Tibial nerve (tissue), 4 donors: ENCODE measurements around the gene CNIH3. TPM values are rescaled to one million over a fixed set of nuclear protein-coding genes. Genes with fewer than 3 reads are reported as not detected.

Source experiments
- DNase-seq, 2 donors: peaks; one replicate each; pipeline ENCODE4 v3.0.0-alpha.2; 2019; ENCODE audit warnings: low spot score in 2 of 2
- H3K27ac ChIP-seq, 4 donors: fragments of 200-600 bp; sonication (generic) in 3 of 4; one replicate each; pipeline ENCODE4 v1.5.1; 2017 to 2019; ENCODE audit warnings: mild to moderate bottlenecking in 1 of 4
- H3K27me3 ChIP-seq, 2 donors: fragments of 200-600 bp; sonication (generic) in 1 of 2; one replicate each; pipeline versions ENCODE4 v1.5.1 to v1.6.0; 2017 to 2019
- H3K36me3 ChIP-seq, 3 donors: fragments of 200-600 bp; sonication (generic); one replicate each; pipeline ENCODE4 v1.5.1; 2018 to 2019
- H3K4me1 ChIP-seq, 4 donors: fragments of 200-600 bp; sonication (generic) in 3 of 4; one replicate each; pipeline ENCODE4 v1.5.1; 2017 to 2019
- H3K4me3 ChIP-seq, 4 donors: fragments of 200-600 bp; sonication (generic) in 3 of 4; one replicate each; pipeline ENCODE4 v1.5.1; 2017 to 2019; ENCODE audit warnings: mild to moderate bottlenecking in 1 of 4, moderate library complexity in 1 of 4
- H3K9me3 ChIP-seq, 4 donors: fragments of 200-600 bp; sonication (generic) in 3 of 4; one replicate each; pipeline ENCODE4 v1.5.1; 2017 to 2019
- CTCF ChIP-seq, 5 experiments: fragments of 200-600 bp in 3 of 5; fragments of 450-650 bp in 2 of 5; sonication (generic) in 3 of 5; IDR thresholded peaks; one replicate each; pipeline ENCODE4 v1.5.1; 2016 to 2019; ENCODE audit warnings: antibody characterized with exemption in 5 of 5, mild to moderate bottlenecking in 3 of 5, moderate library complexity in 2 of 5
- EP300 ChIP-seq, 2 donors: sonication (generic); formaldehyde crosslinking; IDR thresholded peaks; one replicate each; pipeline ENCODE4 v1.6.1; 2017; ENCODE audit warnings: antibody characterized with exemption in 2 of 2, mild to moderate bottlenecking in 1 of 2
- POLR2A ChIP-seq, 2 donors: fragments of 450-650 bp; IDR thresholded peaks; one replicate each; pipeline ENCODE4 v1.6.1; 2017; ENCODE audit warnings: antibody characterized with exemption in 2 of 2, mild to moderate bottlenecking in 2 of 2, moderate library complexity in 2 of 2
- WGBS, 2 donors: methylation state at CpG; one replicate each; pipeline ENCODE4 v1.1.5; 2018; 5-methylcytosine and 5-hydroxymethylcytosine counted together
- total RNA-seq, 4 donors: library from RNA; depleted of rRNA; stranded (reverse); fragments of >200 nt; gene quantifications; one replicate each; pipeline ENCODE4 v1.1.0, GENCODE V29; 2016

Gene CNIH3
- total RNA-seq, 4 donors from 2014 or later = 1.8 to 7.6 (median 4.7) TPM

DNA sequence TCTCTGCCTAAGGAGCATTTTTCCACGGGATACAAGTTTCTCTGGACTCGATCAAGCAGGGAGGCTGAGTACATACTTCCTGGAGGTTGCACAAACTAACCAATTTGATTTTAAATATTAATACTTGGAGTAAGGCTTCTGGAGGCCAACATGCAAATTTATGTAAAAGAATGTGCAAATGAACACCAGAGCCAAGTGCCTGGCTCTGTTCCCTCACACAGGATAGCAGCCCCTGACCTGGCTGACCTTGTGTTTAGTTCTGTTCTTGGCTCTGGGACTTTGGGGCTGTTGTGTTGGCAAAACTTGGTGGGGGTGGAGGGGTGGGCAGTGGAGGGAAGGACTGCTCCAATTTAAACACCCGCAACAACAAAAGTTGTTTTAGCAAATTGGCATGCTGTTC, 34.2 kb downstream of the CNIH3 start:
- TF ChIP-seq CTCF (IDR thresholded peaks at IDR 0.05) (no peak), EP300 (IDR thresholded peaks at IDR 0.05) (no peak), POLR2A (IDR thresholded peaks at IDR 0.05) (no peak)
- Histone ChIP-seq H3K27me3 (no peaks in the 10 kb centered on the region), H3K27ac (no peak overlapping the region), H3K4me3 (no peak overlapping the region), H3K36me3 (no peaks in the 10 kb centered on the region), H3K4me1 (peaks cover 0 to 18% (median 0%) of the 10 kb centered on the region in 4 donors), H3K9me3 (no peaks in the 10 kb centered on the region)
- DNase-seq = no peak
- 17 to 34% methylated on average over 3 of the region's 3 CpGs for WGBS, 2 donors

DNA sequence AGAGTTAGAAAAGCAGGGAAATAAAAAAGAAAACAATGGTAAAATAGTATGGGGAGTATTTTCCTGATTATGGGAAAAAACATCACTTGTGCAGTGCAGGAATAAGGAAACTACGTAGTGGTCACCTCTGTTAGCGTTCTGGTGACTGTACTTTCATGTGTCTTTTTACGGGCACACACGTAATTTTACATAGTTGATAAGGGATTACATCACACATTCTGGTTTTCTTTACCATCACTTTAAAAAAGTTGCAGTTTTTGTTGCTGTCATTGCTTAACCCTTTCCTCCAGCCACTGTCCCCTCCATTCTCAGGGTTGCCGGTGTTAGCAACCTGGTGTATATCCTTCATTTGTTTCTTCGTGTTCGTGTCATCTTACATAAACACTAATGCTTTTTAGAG, 35.1 kb downstream of the CNIH3 start:
- TF ChIP-seq POLR2A (IDR thresholded peaks at IDR 0.05) (no peak), CTCF (IDR thresholded peaks at IDR 0.05) (no peak), EP300 (IDR thresholded peaks at IDR 0.05) (no peak)
- Histone ChIP-seq H3K27ac (no peak overlapping the region), H3K9me3 (no peaks in the 10 kb centered on the region), H3K36me3 (no peaks in the 10 kb centered on the region), H3K27me3 (no peaks in the 10 kb centered on the region), H3K4me3 (no peak overlapping the region), H3K4me1 (peaks cover 0 to 18% (median 0%) of the 10 kb centered on the region in 4 donors)
- 87 to 96% methylated on average over 7 of the region's 7 CpGs for WGBS, 2 donors
- DNase-seq = no peak

DNA sequence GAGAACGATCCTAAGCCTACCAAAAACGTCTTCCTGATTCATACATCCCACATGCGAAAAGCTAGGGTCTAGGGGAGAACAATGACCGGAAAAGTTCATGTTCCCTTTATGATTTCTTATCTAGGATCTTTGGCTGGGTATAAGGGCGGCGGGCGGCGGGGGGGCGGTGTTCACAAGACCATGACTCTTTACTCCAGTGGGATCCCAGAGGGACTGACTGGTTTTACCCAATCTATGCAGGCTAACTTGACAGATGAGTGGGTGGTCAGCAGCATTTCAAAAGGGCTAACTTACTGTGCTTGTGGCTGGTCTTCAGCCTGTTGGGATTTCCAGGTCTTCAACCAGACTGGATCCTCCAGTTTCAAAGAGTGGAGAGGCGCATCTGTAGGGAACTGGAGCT, 40.3 kb downstream of the CNIH3 start:
- Histone ChIP-seq H3K4me3 (no peak overlapping the region), H3K27ac (no peak overlapping the region), H3K27me3 (no peaks in the 10 kb centered on the region), H3K4me1 (no peaks in the 10 kb centered on the region), H3K9me3 (no peaks in the 10 kb centered on the region), H3K36me3 (no peaks in the 10 kb centered on the region)
- WGBS, 2 donors = 91 to 97% methylated on average over 10 of the region's 10 CpGs
- TF ChIP-seq CTCF (IDR thresholded peaks at IDR 0.05) = no peak
- no peak for TF ChIP-seq POLR2A (IDR thresholded peaks at IDR 0.05)
- no peak for DNase-seq

DNA sequence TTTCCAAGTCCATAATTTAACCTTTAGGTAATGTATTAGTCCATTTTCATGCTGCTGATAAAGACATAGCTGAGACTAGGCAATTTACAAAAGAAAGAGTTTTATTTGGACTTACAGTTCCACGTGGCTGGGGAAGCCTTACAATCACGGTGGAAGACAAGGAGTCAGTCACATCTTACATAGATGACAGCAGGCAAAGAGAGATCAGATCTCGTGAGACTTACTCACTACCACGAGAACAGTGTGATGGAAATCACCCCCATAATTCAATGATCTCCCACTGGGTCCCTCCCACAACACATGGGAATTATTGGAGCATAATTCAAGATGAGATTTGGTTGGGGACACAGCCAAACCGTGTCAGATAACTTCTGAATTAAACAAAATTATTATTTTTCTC, 44.0 kb downstream of the CNIH3 start:
- Histone ChIP-seq H3K27me3 (no peaks in the 10 kb centered on the region), H3K9me3 (no peaks in the 10 kb centered on the region), H3K27ac (no peak overlapping the region), H3K4me3 (no peak overlapping the region), H3K4me1 (no peaks in the 10 kb centered on the region), H3K36me3 (no peaks in the 10 kb centered on the region)
- TF ChIP-seq CTCF (IDR thresholded peaks at IDR 0.05) (no peak), EP300 (IDR thresholded peaks at IDR 0.05) (no peak), POLR2A (IDR thresholded peaks at IDR 0.05) (no peak)
- 57 to 68% methylated on average over 5 of the region's 5 CpGs for WGBS, 2 donors
- no peak for DNase-seq

DNA sequence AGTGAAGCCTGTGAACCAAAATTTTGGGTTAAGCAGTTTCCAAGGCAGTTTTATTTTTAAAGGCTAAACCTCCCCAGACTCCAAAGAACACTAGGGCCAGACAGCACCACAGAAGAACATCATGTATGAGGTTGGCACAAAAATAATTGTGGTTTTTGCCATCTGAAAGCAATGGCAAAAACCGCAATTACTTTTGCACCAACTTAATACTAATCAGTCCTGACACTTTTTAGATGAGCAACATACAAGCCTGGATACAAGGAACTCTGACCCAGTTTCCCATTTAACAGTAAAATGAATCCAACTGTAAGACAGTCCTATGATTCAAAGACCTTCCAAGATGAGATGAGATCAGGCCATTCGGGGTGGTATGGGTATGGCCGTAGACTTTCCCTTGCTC, 46.8 kb downstream of the CNIH3 start:
- DNase-seq = no peak
- WGBS, 2 donors = 96% methylated on average over 3 of the region's 3 CpGs
- TF ChIP-seq EP300 (IDR thresholded peaks at IDR 0.05) (no peak), POLR2A (IDR thresholded peaks at IDR 0.05) (no peak), CTCF (IDR thresholded peaks at IDR 0.05) (no peak)
- Histone ChIP-seq H3K4me3 (no peak overlapping the region), H3K36me3 (no peaks in the 10 kb centered on the region), H3K9me3 (no peaks in the 10 kb centered on the region), H3K27ac (no peak overlapping the region), H3K4me1 (no peaks in the 10 kb centered on the region), H3K27me3 (no peaks in the 10 kb centered on the region)
